ENCODE results near the gene EGFL7.

Gene EGFL7

GRCh38 chr9:136645352-136645902 is 17.3 kb upstream of the EGFL7 start:
- no peak for DNase-seq

GRCh38 chr9:136645903-136646754 is 16.6 kb upstream of the EGFL7 start:
- no peak for DNase-seq

- DNase-seq, result no peak
Observed at GRCh38 chr9:136646827-136647711, 15.6 kb upstream of the EGFL7 start.

GRCh38 chr9:136648751-136649150 is 14.0 kb upstream of the EGFL7 start:
- DNase-seq, result no peak

GRCh38 chr9:136650021-136650420 is 12.7 kb upstream of the EGFL7 start:
- DNase-seq, result no peak

GRCh38 chr9:136650648-136651047 is 12.1 kb upstream of the EGFL7 start:
- no peak for DNase-seq

GRCh38 chr9:136651860-136652259 is 10.9 kb upstream of the EGFL7 start:
- DNase-seq, result no peak

GRCh38 chr9:136653323-136654079 is 9.2 kb upstream of the EGFL7 start:
- no peak for DNase-seq

GRCh38 chr9:136654820-136655535 is 7.7 kb upstream of the EGFL7 start:
- DNase-seq, result no peak

GRCh38 chr9:136655536-136656182 is 7.1 kb upstream of the EGFL7 start:
- DNase-seq, result no peak

- DNase-seq, result no peak
Observed at GRCh38 chr9:136656183-136656738, 6.5 kb upstream of the EGFL7 start.

- DNase-seq, result no peak
Observed at GRCh38 chr9:136656795-136657611, 5.7 kb upstream of the EGFL7 start.

- DNase-seq, result no peak
Observed at GRCh38 chr9:136657974-136658848, 4.5 kb upstream of the EGFL7 start.

GRCh38 chr9:136658849-136659535 is 3.7 kb upstream of the EGFL7 start:
- DNase-seq, result no peak

- no peak for DNase-seq
Observed at GRCh38 chr9:136659861-136660784, 2.6 kb upstream of the EGFL7 start.

GRCh38 chr9:136660971-136661550 is 1.7 kb upstream of the EGFL7 start:
- DNase-seq, result no peak
